ENCODE results near the gene SLC22A2.

SLC22A2 gene

DNA sequence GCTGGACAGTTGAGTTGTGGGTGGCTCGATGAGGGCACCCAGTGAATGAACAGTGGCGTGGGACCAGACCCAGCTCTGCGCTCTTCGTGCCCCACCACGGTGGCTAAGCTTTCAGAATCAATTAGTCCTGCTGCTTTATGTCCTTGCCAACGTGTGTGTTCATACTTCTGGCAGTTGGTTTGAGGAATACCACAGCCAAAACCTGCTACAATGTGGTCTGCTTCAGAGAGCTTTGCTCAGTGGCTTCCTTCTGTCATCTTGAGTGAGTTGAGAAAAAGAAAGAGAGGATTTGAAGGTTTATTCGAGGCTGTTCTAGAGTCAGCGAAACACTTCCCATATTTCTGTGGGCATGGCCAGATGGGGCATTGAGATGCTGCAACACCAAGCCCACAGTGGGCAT is 39.5 kb upstream of the SLC22A2 start:
- no peak overlapping the region for H2BK12ac ChIP-seq (ENCODE audit: low read length)
- no peak overlapping the region for H3K18ac ChIP-seq (ENCODE audit: low read length)
- H3K4me2 ChIP-seq (ENCODE audit: insufficient read depth, low read length, poor library complexity, severe bottlenecking), result no peak overlapping the region
- H3K4ac ChIP-seq (ENCODE audit: low read length), result no peak overlapping the region
- no peaks in the 10 kb centered on the region for H3K27me3 ChIP-seq (ENCODE audit: control insufficient read depth in 3 of 3, insufficient read depth in 3 of 3, low read depth in 1 of 3, low read length in 3 of 3)
- H3K9me3 ChIP-seq (replicated peaks in 1 of 2; ENCODE audit: control insufficient read depth in 2 of 2, insufficient read depth in 1 of 2, low read depth in 1 of 2, low read length in 2 of 2), result no peaks in the 10 kb centered on the region
- DNase-seq (ENCODE audit: low spot score), result no peak
- no peak overlapping the region for H2AFZ ChIP-seq (ENCODE audit: low read length)
- no peak overlapping the region for H4K8ac ChIP-seq (ENCODE audit: low read depth, low read length)
- no peak overlapping the region for H3K14ac ChIP-seq (ENCODE audit: low read length)
- peak overlapping the region; percentile 11 for H4K91ac ChIP-seq (ENCODE audit: low read depth, low read length, poor library complexity)
- H3K4me1 ChIP-seq (ENCODE audit: control insufficient read depth in 2 of 2, insufficient read depth in 1 of 2, low read depth in 1 of 2, low read length in 2 of 2), result peaks cover 0 to 10% of the 10 kb centered on the region in 2 donors
- no peak overlapping the region for H3K27ac ChIP-seq (replicated peaks; ENCODE audit: low read length)
- H2AK5ac ChIP-seq (ENCODE audit: low read depth, low read length), result no peak overlapping the region
- H3K23ac ChIP-seq (ENCODE audit: low read depth, low read length, poor library complexity), result no peak overlapping the region
- H2BK15ac ChIP-seq (ENCODE audit: low read length), result no peak overlapping the region
- no peaks in the 10 kb centered on the region for H3K79me1 ChIP-seq (ENCODE audit: low read depth, low read length)
- no peak overlapping the region for H2BK120ac ChIP-seq (ENCODE audit: low read depth, low read length)
- H3K4me3 ChIP-seq (ENCODE audit: low read length in 2 of 2), result no peak overlapping the region
- H3K9ac ChIP-seq (ENCODE audit: low read depth, low read length, poor library complexity), result no peak overlapping the region
- no CpG with 5 or more reads among the region's 8 CpGs for WGBS, 2 donors (ENCODE audit: extremely low coverage in 2 of 2, insufficient read length in 2 of 2, insufficient replicate concordance in 1 of 2)
- no peak overlapping the region for H2BK5ac ChIP-seq (ENCODE audit: low read length)
- no peaks in the 10 kb centered on the region for H3K36me3 ChIP-seq (replicated peaks in 1 of 2; ENCODE audit: control insufficient read depth in 2 of 2, insufficient read depth in 2 of 2, low read length in 2 of 2)

GRCh38 chr6:160297310-160297709 is 38.7 kb upstream of the SLC22A2 start:
- no peak overlapping the region for H2BK12ac ChIP-seq (ENCODE audit: low read length)
- H3K4me2 ChIP-seq (ENCODE audit: insufficient read depth, low read length, poor library complexity, severe bottlenecking), result no peak overlapping the region
- H3K27me3 ChIP-seq (ENCODE audit: control insufficient read depth in 3 of 3, insufficient read depth in 3 of 3, low read depth in 1 of 3, low read length in 3 of 3), result no peaks in the 10 kb centered on the region
- peaks cover 0 to 10% of the 10 kb centered on the region in 2 donors for H3K4me1 ChIP-seq (ENCODE audit: control insufficient read depth in 2 of 2, insufficient read depth in 1 of 2, low read depth in 1 of 2, low read length in 2 of 2)
- no CpG with 5 or more reads among the region's 6 CpGs for WGBS, 2 donors (ENCODE audit: extremely low coverage in 2 of 2, insufficient read length in 2 of 2, insufficient replicate concordance in 1 of 2)
- H3K23ac ChIP-seq (ENCODE audit: low read depth, low read length, poor library complexity), result no peak overlapping the region
- H3K4me3 ChIP-seq (ENCODE audit: low read length in 2 of 2), result no peak overlapping the region
- no peak overlapping the region for H4K91ac ChIP-seq (ENCODE audit: low read depth, low read length, poor library complexity)
- no peak overlapping the region for H3K4ac ChIP-seq (ENCODE audit: low read length)
- H4K8ac ChIP-seq (ENCODE audit: low read depth, low read length), result no peak overlapping the region
- no peak overlapping the region for H2BK5ac ChIP-seq (ENCODE audit: low read length)
- no peak overlapping the region for H3K14ac ChIP-seq (ENCODE audit: low read length)
- no peak overlapping the region for H3K9ac ChIP-seq (ENCODE audit: low read depth, low read length, poor library complexity)
- H2BK120ac ChIP-seq (ENCODE audit: low read depth, low read length), result no peak overlapping the region
- no peaks in the 10 kb centered on the region for H3K36me3 ChIP-seq (replicated peaks in 1 of 2; ENCODE audit: control insufficient read depth in 2 of 2, insufficient read depth in 2 of 2, low read length in 2 of 2)
- no peaks in the 10 kb centered on the region for H3K79me1 ChIP-seq (ENCODE audit: low read depth, low read length)
- H2AFZ ChIP-seq (ENCODE audit: low read length), result no peak overlapping the region
- no peaks in the 10 kb centered on the region for H3K9me3 ChIP-seq (replicated peaks in 1 of 2; ENCODE audit: control insufficient read depth in 2 of 2, insufficient read depth in 1 of 2, low read depth in 1 of 2, low read length in 2 of 2)
- DNase-seq (ENCODE audit: low spot score), result no peak
- H2BK15ac ChIP-seq (ENCODE audit: low read length), result no peak overlapping the region
- no peak overlapping the region for H3K27ac ChIP-seq (replicated peaks; ENCODE audit: low read length)
- H3K18ac ChIP-seq (ENCODE audit: low read length), result no peak overlapping the region
- no peak overlapping the region for H2AK5ac ChIP-seq (ENCODE audit: low read depth, low read length)

DNA sequence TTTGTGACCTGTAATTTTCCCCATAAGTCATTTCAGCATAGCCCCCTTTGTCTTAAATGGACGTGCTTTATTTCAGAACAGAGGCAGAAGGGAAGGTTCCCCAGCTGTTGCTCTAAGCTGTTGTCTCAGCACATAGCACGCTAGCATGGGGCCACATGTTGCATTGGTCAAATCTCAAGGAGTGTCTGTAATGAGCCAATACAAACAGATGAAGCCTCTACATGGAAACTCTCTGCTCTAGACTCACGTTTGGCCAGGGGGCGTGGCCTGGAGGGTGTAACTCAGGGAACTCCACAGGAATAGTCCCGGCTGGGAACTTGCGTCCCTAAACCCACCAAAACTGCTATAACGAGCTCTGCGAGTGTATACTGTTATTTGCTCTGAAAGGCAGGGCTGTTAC is 35.2 kb upstream of the SLC22A2 start:
- H3K9me3 ChIP-seq (replicated peaks in 1 of 2; ENCODE audit: control insufficient read depth in 2 of 2, insufficient read depth in 1 of 2, low read depth in 1 of 2, low read length in 2 of 2), result no peaks in the 10 kb centered on the region

GRCh38 chr6:160285541-160286105 is 27.0 kb upstream of the SLC22A2 start:
- no peaks in the 10 kb centered on the region for H3K9me3 ChIP-seq (replicated peaks in 1 of 2; ENCODE audit: control insufficient read depth in 2 of 2, insufficient read depth in 1 of 2, low read depth in 1 of 2, low read length in 2 of 2)
- H2BK5ac ChIP-seq (ENCODE audit: low read length), result no peak overlapping the region
- no peak overlapping the region for H3K4ac ChIP-seq (ENCODE audit: low read length)
- H3K4me3 ChIP-seq (ENCODE audit: low read length in 2 of 2), result no peak overlapping the region
- H3K79me1 ChIP-seq (ENCODE audit: low read depth, low read length), result no peaks in the 10 kb centered on the region
- no peaks in the 10 kb centered on the region for H3K27me3 ChIP-seq (ENCODE audit: control insufficient read depth in 3 of 3, insufficient read depth in 3 of 3, low read depth in 1 of 3, low read length in 3 of 3)
- H3K36me3 ChIP-seq (replicated peaks in 1 of 2; ENCODE audit: control insufficient read depth in 2 of 2, insufficient read depth in 2 of 2, low read length in 2 of 2), result no peaks in the 10 kb centered on the region
- no peak overlapping the region for H2BK12ac ChIP-seq (ENCODE audit: low read length)
- H3K4me2 ChIP-seq (ENCODE audit: insufficient read depth, low read length, poor library complexity, severe bottlenecking), result no peak overlapping the region
- no peak overlapping the region for H3K18ac ChIP-seq (ENCODE audit: low read length)
- H3K14ac ChIP-seq (ENCODE audit: low read length), result no peak overlapping the region
- H3K9ac ChIP-seq (ENCODE audit: low read depth, low read length, poor library complexity), result no peak overlapping the region
- no peaks in the 10 kb centered on the region for H3K4me1 ChIP-seq (ENCODE audit: control insufficient read depth in 2 of 2, insufficient read depth in 1 of 2, low read depth in 1 of 2, low read length in 2 of 2)
- no peak overlapping the region for H3K27ac ChIP-seq (replicated peaks; ENCODE audit: low read length)
- no peak overlapping the region for H2BK120ac ChIP-seq (ENCODE audit: low read depth, low read length)
- DNase-seq (ENCODE audit: low spot score), result no peak
- H4K91ac ChIP-seq (ENCODE audit: low read depth, low read length, poor library complexity), result no peak overlapping the region
- H4K8ac ChIP-seq (ENCODE audit: low read depth, low read length), result no peak overlapping the region
- H2AFZ ChIP-seq (ENCODE audit: low read length), result no peak overlapping the region
- no CpG with 5 or more reads among the region's 1 CpG for WGBS, 2 donors (ENCODE audit: extremely low coverage in 2 of 2, insufficient read length in 2 of 2, insufficient replicate concordance in 1 of 2)
- no peak overlapping the region for H2AK5ac ChIP-seq (ENCODE audit: low read depth, low read length)
- H3K23ac ChIP-seq (ENCODE audit: low read depth, low read length, poor library complexity), result no peak overlapping the region
- no peak overlapping the region for H2BK15ac ChIP-seq (ENCODE audit: low read length)

More for the DNA sequence above, 35.2 kb upstream of the SLC22A2 start:
- Histone ChIP-seq H3K4me2 (ENCODE audit: insufficient read depth, low read length, poor library complexity, severe bottlenecking) (no peak overlapping the region), H2AFZ (ENCODE audit: low read length) (no peak overlapping the region), H3K79me1 (ENCODE audit: low read depth, low read length) (no peaks in the 10 kb centered on the region), H4K8ac (ENCODE audit: low read depth, low read length) (no peak overlapping the region), H3K14ac (ENCODE audit: low read length) (no peak overlapping the region), H2BK15ac (ENCODE audit: low read length) (no peak overlapping the region), H3K27ac (replicated peaks; ENCODE audit: low read length) (no peak overlapping the region), H3K27me3 (ENCODE audit: control insufficient read depth in 3 of 3, insufficient read depth in 3 of 3, low read depth in 1 of 3, low read length in 3 of 3) (no peaks in the 10 kb centered on the region), H3K4me1 (ENCODE audit: control insufficient read depth in 2 of 2, insufficient read depth in 1 of 2, low read depth in 1 of 2, low read length in 2 of 2) (peaks cover 0 to 2% of the 10 kb centered on the region in 2 donors), H3K4ac (ENCODE audit: low read length) (no peak overlapping the region), H3K23ac (ENCODE audit: low read depth, low read length, poor library complexity) (no peak overlapping the region), H3K36me3 (replicated peaks in 1 of 2; ENCODE audit: control insufficient read depth in 2 of 2, insufficient read depth in 2 of 2, low read length in 2 of 2) (no peaks in the 10 kb centered on the region), H4K91ac (ENCODE audit: low read depth, low read length, poor library complexity) (no peak overlapping the region), H2AK5ac (ENCODE audit: low read depth, low read length) (no peak overlapping the region), H3K4me3 (ENCODE audit: low read length in 2 of 2) (no peak overlapping the region), H2BK12ac (ENCODE audit: low read length) (peak overlapping the region; percentile 16), H3K9ac (ENCODE audit: low read depth, low read length, poor library complexity) (no peak overlapping the region), H2BK120ac (ENCODE audit: low read depth, low read length) (no peak overlapping the region), H2BK5ac (ENCODE audit: low read length) (no peak overlapping the region), H3K18ac (ENCODE audit: low read length) (no peak overlapping the region)
- no peak for DNase-seq (ENCODE audit: low spot score)
- WGBS, 2 donors (ENCODE audit: extremely low coverage in 2 of 2, insufficient read length in 2 of 2, insufficient replicate concordance in 1 of 2), result no CpG with 5 or more reads among the region's 8 CpGs
